ENCODE data around the gene TPSD1.

Gene TPSD1

GRCh38 chr16:1281517-1281916, 25.6 kb downstream of the TPSD1 start:
- TF ChIP-seq CTCF (IDR thresholded peaks at IDR 0.05; ENCODE audit: extremely low read depth, missing control alignments): no peak
- no peak for DNase-seq (ENCODE audit: low spot score)

DNA sequence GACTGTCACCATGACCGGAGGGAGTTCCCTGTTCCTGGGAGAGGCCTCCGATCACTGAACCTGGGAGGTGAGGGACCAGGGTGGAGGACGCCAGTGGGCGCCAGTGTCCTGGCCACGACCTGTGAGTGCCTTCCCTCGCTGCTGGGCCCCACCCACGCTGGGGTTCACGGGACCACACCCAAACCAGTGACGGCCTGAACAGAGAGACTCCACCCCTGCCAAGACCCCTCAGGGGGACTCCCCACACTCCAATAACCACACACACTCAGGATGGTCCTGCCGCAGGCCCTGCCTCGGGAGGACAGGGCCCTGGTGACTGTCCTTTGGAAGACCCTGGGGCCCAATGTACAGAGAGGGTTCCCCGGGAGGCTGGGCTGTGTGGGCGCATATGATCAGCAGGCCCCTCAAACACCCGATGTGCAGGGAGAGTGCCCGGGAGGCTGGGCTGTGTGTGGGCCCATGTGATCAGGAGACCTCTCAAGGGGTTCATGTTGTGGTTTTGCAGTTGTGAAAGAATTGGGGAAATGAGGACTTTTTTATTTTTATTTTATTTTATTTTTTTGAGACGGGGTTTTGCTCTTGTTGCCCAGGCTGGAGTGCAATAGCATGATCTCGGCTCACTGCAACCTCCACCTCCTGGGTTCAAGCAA, 26.6 kb downstream of the TPSD1 start:
- TF ChIP-seq CTCF (IDR thresholded peaks at IDR 0.05; ENCODE audit: extremely low read depth, missing control alignments): no peak
- no peak for DNase-seq (ENCODE audit: low spot score)

DNA sequence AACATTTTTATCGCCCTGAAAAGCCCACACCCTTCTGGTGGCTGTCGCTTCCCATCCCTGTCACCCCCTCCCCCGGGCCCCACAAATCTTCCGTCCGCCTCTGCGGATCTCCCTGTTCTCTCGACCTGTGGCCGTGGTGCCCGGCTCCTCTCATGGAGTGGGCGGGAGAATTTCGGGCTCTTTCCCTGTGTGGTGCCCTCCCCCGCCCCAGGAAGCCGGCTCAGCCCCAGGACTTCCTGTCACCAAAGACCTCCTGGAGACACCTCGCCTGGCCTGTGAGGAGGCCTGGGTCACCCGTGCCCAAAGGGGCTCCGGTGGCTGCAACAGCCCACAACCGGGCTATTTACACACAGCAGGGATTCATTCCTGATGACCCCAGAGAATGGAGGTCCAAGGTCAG, 27.4 kb downstream of the TPSD1 start:
- DNase-seq (ENCODE audit: low spot score): no peak
- TF ChIP-seq CTCF (IDR thresholded peaks at IDR 0.05; ENCODE audit: extremely low read depth, missing control alignments): no peak

DNA sequence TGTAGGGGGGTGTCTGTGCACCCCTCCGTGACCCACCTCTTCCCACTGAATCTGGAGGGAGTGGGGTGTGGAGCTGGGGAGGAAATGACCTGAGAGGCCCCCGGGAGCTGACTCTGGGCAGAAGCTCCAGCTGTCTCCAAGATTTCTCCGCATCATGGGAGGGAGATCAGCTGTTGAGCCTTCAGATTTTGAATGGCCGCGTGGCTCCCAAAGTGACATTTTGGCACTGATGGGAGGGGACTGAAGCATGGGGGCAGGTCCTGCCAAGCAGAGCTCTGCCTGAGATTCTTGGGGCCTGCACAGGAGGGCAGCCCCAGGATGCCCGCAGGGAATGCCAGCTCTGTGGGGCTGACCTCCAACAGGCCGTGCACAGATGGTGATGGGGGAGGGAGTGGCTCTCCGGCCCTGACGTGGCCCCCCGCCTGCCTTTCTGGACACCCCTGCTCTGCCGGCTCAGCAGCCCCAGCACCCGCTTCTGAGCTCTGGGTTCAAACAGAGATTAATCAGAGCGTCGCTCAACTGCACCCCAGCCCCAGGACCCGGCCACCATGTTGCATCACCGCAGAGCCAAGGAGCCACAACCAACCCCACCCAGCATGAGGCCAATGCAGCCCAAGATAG, 28.2 kb downstream of the TPSD1 start:
- no peak for DNase-seq (ENCODE audit: low spot score)

DNA sequence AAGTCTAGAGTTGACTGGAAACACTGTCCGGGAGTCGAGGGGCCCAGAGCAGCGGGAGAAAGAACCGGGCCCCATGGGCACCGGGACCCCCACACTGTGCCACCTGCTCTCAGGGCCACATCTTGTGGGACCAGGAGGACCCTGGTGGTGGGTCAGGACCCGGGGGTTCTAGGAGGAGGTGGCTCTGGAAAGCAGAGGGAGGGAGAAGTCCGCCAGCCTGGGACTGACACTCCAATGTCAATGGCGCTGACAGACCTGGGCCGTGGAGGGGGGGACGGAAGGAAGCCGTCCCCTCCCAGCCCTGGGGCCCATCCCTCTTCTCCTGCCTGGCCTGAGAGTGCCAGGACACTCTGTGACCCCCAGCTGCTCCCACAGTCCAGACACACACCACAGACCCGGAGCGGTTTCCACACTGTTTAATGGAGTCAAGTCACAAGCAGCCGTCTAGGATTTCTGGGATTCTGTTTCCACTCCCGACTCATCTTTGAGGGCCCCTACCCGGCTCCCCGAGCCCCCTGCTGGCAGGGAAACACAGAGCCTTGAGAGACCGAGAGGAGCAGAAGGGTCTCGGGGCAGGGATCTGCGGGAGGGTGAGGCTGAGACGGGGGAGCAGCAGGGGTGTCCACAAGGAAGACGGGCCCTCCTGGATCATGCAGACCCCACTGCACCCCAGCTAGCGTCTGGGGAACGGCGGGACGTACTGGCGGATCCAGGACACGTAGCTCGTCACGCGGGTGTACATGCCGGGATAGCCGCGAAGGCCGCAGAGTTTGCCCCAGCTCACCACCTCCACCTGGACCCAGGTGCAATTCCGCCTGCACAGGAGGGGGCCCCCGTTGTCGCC, 30.0 kb downstream of the TPSD1 start:
- TF ChIP-seq CTCF (IDR thresholded peaks at IDR 0.05; ENCODE audit: extremely low read depth, missing control alignments): no peak
- DNase-seq (ENCODE audit: low spot score): no peak

More for the DNA sequence above, 28.2 kb downstream of the TPSD1 start:
- no peak for TF ChIP-seq CTCF (IDR thresholded peaks at IDR 0.05; ENCODE audit: extremely low read depth, missing control alignments)

- DNase-seq (ENCODE audit: low spot score): no peak
- TF ChIP-seq CTCF (IDR thresholded peaks at IDR 0.05; ENCODE audit: extremely low read depth, missing control alignments): no peak
Observed at GRCh38 chr16:1286513-1287094, 30.7 kb downstream of the TPSD1 start.

Measured in GM20000 (cell line).